NCI-H774 (cell line): ENCODE data around the gene GAS1.

Source experiments
- DNase-seq: peaks from one replicate; lab custom pipeline; 2025; lab: John Stamatoyannopoulos, UW

The GAS1 gene

DNA sequence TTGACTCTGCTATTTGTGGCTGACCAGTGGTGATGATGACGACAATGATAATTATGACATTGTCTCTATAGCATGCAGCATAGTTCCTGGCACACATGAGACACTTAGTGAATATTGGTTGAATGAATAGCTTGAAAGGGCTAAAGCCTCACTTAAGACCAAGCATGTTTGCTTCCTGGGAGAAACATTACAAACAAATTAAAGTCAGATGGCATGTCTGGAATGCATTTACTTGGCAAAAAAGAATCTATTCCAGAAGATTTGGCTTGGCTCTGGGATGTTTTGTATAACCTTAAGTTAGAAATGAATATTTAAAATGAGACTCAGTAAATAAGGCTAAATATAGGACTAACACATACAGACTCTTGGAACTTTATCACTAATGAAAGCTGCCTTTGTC is 21.6 kb downstream of the GAS1 start:
- DNase-seq: no peak

DNA sequence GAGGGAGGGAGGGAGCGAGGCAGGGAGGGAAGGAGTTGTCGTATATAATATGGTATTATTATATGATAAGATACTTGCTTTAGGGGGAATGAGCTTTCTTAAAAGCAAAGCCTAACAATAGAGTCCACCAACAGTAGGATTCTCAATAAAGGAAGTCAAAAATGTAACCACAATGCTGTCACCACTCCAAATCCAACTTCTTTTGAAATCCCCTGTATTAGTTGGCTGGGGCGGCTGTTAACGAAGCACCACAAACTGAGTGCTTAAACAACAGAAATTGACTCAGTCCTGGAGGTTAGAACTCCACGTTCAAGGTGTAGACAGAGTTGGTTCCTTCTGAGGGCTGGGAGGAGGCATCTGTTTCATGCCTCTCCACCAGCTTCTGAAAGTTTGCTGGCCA is 23.1 kb downstream of the GAS1 start:
- DNase-seq: no peak

DNA sequence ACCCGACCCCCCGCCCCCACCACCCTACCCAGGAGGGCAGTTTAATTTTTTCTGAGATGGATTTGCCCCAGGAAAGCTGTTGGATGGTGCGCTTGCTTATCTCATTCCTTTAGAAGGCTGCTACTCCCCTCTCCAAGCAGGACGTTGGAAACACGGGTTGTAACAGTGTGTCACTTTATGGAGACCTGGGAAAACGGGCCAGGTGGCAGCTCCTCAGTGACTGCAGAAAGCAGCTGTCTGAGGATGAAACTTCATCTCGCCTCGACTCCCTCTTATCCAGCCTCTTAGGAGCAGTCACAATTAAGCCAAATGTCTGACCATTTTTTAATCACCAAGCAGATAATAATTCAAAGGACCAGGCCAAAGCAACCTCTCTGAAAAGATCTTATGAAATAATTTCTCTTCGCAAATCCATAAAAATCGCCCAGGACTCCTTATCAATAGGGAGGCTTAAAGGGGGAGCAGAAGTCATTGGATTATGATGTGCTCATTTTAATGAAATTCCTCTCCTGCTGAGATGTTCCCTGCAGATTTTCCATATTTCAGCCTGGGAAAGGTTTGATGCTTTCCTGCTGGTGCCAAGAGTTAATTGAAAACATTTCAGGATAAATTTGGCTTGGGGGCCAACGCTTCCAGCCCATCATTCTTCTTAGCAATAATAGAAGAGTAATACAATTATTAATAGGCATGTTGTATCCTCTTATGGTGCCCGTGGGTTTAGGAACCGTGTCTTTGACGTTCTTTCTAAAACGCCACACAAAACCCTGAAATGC is 26.0 kb downstream of the GAS1 start:
- DNase-seq: no peak

DNA sequence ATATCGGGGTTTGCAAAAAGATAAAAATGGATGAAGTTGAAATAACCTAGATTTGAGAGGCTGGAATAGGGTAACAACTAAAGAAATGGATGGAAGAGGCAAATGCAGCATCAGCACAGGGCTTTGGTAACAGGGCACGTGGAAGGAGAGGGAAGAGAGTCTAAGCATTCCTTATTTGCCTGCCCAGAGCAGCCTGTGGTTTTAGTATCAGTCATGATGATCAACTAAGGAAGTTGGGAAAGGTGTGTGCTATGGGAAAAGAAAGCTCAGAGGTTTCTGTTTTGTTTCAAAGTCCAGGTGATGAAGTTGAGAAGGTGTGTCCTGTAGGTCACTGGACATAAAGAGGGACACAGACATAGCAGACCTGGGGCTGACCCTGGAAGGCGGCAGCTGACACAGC is 28.8 kb downstream of the GAS1 start:
- DNase-seq: no peak

DNA sequence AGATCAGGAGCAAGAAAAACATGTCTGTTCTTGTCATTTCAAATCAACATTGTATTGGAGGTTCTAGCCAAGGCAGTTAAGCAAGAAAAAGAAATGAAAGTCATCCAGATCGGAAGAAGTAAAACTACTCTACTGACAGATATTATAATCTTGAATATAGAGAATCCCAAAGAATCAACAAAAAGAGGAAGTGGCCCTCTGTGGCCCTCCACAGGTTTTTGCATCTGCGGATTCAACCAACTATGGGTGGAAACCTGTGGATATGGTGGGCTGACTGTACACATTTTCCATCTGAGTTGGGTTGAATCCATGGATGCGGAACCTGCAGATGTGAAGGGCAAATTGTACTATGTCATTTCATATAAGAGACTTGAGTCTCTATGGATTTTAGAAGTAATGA is 35.1 kb downstream of the GAS1 start:
- no peak for DNase-seq

DNA sequence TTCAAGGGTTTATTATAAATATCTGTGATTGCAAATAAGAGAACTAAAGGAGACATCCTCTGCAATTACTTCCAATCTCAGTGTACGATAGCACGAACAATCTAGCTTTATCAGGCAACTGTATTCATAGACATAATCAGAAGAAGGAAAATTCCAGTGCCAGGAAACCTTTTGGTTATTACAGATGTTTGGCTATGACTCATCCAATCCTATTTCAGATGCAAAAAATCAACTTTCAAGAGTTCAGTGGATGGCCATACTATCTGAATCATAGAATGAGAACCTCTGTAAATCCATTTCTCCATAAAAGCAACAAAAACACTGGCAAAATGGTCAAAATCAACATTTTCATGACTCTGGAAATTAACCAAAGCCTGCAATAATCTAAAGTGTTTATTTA is 37.9 kb downstream of the GAS1 start:
- DNase-seq: no peak

DNA sequence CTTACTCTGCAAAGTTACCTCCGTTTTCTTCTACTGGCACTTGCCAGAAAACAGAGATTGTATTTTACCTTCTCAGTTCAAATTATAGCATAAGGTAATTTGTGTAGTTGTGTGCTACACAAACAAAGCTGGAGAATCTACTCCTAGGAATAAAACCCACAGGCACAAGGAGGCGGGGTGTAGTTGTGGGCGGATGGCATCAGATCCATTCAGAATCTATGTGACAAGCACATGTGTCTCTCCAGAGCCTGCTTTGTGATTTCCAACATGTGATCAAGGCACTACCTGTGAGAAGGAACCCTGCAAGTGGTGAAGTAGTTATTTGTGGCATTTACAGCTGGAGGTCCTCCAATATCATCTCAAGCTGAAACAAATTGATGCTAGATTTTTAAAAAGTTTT is 39.0 kb downstream of the GAS1 start:
- DNase-seq: no peak

DNA sequence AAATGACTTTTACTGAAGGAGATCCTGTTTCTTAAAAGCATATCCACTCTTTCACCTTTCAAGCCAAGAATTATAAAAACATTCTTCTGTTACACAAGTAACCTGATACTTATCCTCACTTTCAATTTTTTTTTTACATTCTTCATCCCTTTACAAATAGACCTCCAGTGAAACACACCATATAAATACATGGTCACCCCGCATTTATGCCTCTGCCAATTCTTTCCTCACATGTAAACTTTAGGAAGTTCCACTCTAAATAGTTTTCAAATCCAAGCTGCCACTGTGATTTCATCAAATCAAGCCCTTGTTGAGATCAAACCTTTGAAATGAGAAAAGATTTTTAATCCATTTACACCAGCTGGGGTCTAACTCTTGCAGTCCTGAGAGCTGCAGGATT is 40.0 kb downstream of the GAS1 start:
- DNase-seq: no peak

DNA sequence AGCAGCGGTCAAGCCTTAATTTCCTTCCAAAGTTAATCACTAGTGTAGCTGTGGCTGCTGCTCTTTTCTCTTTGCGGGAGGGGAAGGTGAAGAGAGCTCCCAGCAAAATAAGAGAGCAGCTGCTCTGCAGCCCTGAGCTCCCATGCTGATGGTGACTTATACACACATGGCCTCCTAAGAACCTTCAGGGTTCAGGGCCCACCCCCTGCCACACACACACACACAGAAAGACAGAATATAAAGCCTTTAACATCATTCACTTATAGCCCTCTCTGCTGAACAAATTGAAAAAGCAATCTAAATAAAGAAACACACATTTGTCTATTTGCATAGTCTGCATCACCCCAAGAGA is 43.6 kb downstream of the GAS1 start:
- DNase-seq: no peak

DNA sequence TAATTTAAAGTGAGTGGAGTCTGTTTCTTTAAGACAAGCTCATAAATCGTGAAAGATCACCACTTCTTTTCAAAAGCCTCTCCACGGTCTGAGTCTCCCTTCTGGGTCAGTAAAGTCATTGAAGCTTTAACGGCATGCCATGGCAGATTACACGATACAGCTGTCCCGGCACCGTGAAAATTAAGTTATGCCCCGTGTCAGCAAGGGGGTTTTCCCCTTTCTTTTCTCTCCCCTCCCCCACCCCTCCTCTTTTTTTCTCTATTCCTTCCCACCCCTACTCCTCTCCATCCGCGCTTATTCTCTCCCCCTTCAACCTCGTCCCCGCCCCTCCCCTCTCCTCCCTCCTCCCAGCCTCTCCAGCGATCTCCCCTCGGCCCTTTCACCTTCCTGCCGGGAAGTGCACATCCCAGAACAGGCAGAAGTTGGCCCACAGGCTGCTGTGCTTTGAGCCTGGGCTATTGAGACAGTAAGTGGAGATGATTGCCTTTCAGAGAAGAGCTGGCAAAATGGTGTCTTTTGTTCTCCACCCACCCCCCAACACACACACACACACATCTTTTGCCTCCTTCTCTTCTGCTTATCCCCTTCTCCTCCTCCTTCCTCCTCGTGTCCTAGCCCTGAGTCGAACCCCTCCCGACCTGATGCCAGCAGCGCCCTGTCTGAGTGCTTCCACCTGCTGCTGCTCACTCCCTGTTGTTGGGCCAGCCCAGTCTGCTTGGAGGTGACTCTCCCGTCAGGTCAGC is 44.1 kb downstream of the GAS1 start:
- no peak for DNase-seq

DNA sequence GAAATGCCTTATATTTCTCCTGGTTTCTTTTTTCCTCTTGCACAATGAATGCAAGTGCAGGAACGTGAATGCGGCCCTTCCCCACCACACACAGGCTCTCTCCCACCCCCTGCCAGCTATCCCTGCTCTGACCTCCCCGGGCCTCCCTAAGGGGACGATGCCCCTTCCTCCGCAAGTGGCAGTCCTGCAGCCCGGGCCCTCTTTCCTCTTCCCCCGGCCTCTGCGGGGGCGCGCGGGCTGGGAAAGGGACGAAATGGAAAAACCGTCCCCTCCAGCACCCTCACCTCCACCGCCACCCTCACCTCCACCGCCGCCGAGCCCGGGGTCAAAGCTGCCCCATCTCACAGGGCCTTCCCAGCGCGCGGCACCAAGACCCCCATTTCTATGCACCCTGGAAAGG is 44.7 kb downstream of the GAS1 start:
- no peak for DNase-seq

DNA sequence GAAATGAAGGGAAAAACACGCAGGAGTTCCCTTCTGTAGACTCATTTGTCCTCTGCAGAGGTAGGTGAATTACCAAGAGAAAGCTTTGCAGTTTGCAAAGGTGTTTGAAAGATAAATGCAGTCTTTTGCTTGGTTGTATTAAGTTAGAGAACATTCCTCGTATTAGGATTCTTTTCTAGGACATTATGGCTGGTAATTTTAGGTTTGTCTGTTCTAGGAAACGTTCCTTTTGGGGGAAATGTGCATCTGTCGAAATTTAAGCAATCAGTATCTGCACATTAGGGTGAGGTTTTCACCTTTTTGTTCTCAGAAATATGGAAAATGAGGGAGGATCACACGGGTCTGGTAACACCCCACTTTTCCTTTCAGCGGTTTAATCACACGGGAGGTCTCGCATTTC is 45.1 kb downstream of the GAS1 start:
- DNase-seq: no peak

DNA sequence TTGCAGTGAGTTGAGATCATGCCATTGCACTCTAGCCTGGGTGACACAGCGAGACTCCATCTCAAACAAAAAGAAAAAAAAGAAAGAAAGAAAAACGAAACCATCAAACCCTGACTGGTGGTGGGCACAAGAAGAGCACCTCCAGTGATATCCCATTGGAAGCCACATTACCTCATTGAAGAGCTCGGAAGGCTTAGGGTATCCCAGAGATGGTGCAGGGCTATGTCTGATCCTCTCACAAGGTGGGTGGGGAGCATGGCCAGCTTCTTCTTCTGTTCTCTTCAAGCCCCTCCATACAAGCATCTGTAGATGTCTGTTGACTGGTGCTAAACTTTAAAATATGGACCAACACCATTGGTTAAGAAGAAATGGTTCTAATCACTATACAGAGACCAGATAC is 45.8 kb downstream of the GAS1 start:
- no peak for DNase-seq
